Measurements from ENCODE around the gene CELA3B. TPM values are rescaled to one million over a fixed set of nuclear protein-coding genes. Genes with fewer than 3 reads are reported as not detected.
"Not testable (repeated sequence)": the region's sequence is repeated elsewhere in the genome, so short reads cannot be mapped to it uniquely, and the experiment has no call there.

Gene CELA3B
- total RNA-seq, 2 donors from 2014 or later: 0.42 to 16.7 TPM

GRCh38 chr1:21974699-21975098, 2.1 kb upstream of the CELA3B start:
- DNase-seq: peak; percentile 71
- H3K4me3 ChIP-seq; H3K9ac ChIP-seq (ENCODE audit: low read depth in 2 of 2, low read length in 2 of 2): not testable (repeated sequence)

GRCh38 chr1:21975296-21975695, 1.5 kb upstream of the CELA3B start:
- H3K27me3 ChIP-seq; H3K9ac ChIP-seq (ENCODE audit: low read depth in 2 of 2, low read length in 2 of 2); H3K9me3 ChIP-seq; H3K36me3 ChIP-seq; DNase-seq; H3K4me1 ChIP-seq; intact Hi-C loops (cut with DNase I); H3K4me3 ChIP-seq; H3K27ac ChIP-seq: not testable (repeated sequence)

More at GRCh38 chr1:21974699-21975098, 2.1 kb upstream of the CELA3B start:
- intact Hi-C loops (cut with DNase I); H3K27me3 ChIP-seq; H3K27ac ChIP-seq; H3K4me1 ChIP-seq; H3K36me3 ChIP-seq; H3K9me3 ChIP-seq: not testable (repeated sequence)

GRCh38 chr1:21978209-21978608, 1.4 kb downstream of the CELA3B start:
- H3K27ac ChIP-seq; intact Hi-C loops (cut with DNase I); H3K4me1 ChIP-seq; H3K36me3 ChIP-seq; H3K9me3 ChIP-seq; H3K4me3 ChIP-seq; H3K9ac ChIP-seq (ENCODE audit: low read depth in 2 of 2, low read length in 2 of 2); DNase-seq; H3K27me3 ChIP-seq: not testable (repeated sequence)

- H3K27ac ChIP-seq; H3K9ac ChIP-seq (ENCODE audit: low read depth in 2 of 2, low read length in 2 of 2); H3K36me3 ChIP-seq; intact Hi-C loops (cut with DNase I); H3K4me1 ChIP-seq; H3K9me3 ChIP-seq; H3K27me3 ChIP-seq; H3K4me3 ChIP-seq; DNase-seq: not testable (repeated sequence)
Measured at GRCh38 chr1:21980515-21981220, 3.8 kb downstream of the CELA3B start.

- DNase-seq; intact Hi-C loops (cut with DNase I): not testable (repeated sequence)
Measured at GRCh38 chr1:21981253-21981652, 4.4 kb downstream of the CELA3B start.

GRCh38 chr1:21982122-21982521, 5.3 kb downstream of the CELA3B start:
- H3K27ac ChIP-seq; DNase-seq; H3K27me3 ChIP-seq; H3K4me3 ChIP-seq; H3K36me3 ChIP-seq; H3K9me3 ChIP-seq; H3K9ac ChIP-seq (ENCODE audit: low read depth in 2 of 2, low read length in 2 of 2); intact Hi-C loops (cut with DNase I); H3K4me1 ChIP-seq: not testable (repeated sequence)

More at GRCh38 chr1:21981253-21981652, 4.4 kb downstream of the CELA3B start:
- not testable (repeated sequence) for H3K9ac ChIP-seq (ENCODE audit: low read depth in 2 of 2, low read length in 2 of 2); H3K27me3 ChIP-seq; H3K9me3 ChIP-seq; H3K36me3 ChIP-seq; H3K27ac ChIP-seq; H3K4me1 ChIP-seq; H3K4me3 ChIP-seq

- H3K4me1 ChIP-seq; intact Hi-C loops (cut with DNase I); H3K9me3 ChIP-seq; H3K27ac ChIP-seq; H3K4me3 ChIP-seq; H3K9ac ChIP-seq (ENCODE audit: low read depth in 2 of 2, low read length in 2 of 2); DNase-seq; H3K27me3 ChIP-seq; H3K36me3 ChIP-seq: not testable (repeated sequence)
Measured at GRCh38 chr1:21983539-21983938, 6.7 kb downstream of the CELA3B start.

GRCh38 chr1:21985893-21986292, 9.1 kb downstream of the CELA3B start:
- H3K36me3 ChIP-seq; H3K9ac ChIP-seq (ENCODE audit: low read depth in 2 of 2, low read length in 2 of 2); intact Hi-C loops (cut with DNase I); H3K9me3 ChIP-seq; H3K27ac ChIP-seq; H3K27me3 ChIP-seq; H3K4me1 ChIP-seq; H3K4me3 ChIP-seq; DNase-seq: not testable (repeated sequence)

- H3K27me3 ChIP-seq; H3K4me3 ChIP-seq; intact Hi-C loops (cut with DNase I); H3K9me3 ChIP-seq; DNase-seq; H3K36me3 ChIP-seq; H3K9ac ChIP-seq (ENCODE audit: low read depth in 2 of 2, low read length in 2 of 2); H3K27ac ChIP-seq; H3K4me1 ChIP-seq: not testable (repeated sequence)
Measured at GRCh38 chr1:21986386-21986785, 9.6 kb downstream of the CELA3B start.

- H3K36me3 ChIP-seq; DNase-seq; H3K27ac ChIP-seq; H3K9me3 ChIP-seq; H3K4me3 ChIP-seq; H3K9ac ChIP-seq (ENCODE audit: low read depth in 2 of 2, low read length in 2 of 2); H3K4me1 ChIP-seq; intact Hi-C loops (cut with DNase I); H3K27me3 ChIP-seq: not testable (repeated sequence)
Measured at GRCh38 chr1:21989672-21990393, 13.0 kb downstream of the CELA3B start.

- H3K9me3 ChIP-seq; H3K4me3 ChIP-seq; H3K9ac ChIP-seq (ENCODE audit: low read depth in 2 of 2, low read length in 2 of 2); H3K36me3 ChIP-seq; H3K4me1 ChIP-seq; DNase-seq; H3K27ac ChIP-seq; intact Hi-C loops (cut with DNase I); H3K27me3 ChIP-seq: not testable (repeated sequence)
Measured at GRCh38 chr1:21992186-21992585, 15.4 kb downstream of the CELA3B start.

- H3K9me3 ChIP-seq; H3K36me3 ChIP-seq; H3K27me3 ChIP-seq; H3K4me3 ChIP-seq; intact Hi-C loops (cut with DNase I); DNase-seq; H3K4me1 ChIP-seq; H3K27ac ChIP-seq; H3K9ac ChIP-seq (ENCODE audit: low read depth in 2 of 2, low read length in 2 of 2): not testable (repeated sequence)
Measured at GRCh38 chr1:21994716-21995115, 17.9 kb downstream of the CELA3B start.

GRCh38 chr1:21996663-21996970, 19.8 kb downstream of the CELA3B start:
- H3K9me3 ChIP-seq; H3K27me3 ChIP-seq; intact Hi-C loops (cut with DNase I); H3K36me3 ChIP-seq; H3K4me1 ChIP-seq; H3K4me3 ChIP-seq; DNase-seq: not testable (repeated sequence)
- peak overlapping the region in 1 of 2 donors; percentile 34 for H3K9ac ChIP-seq (ENCODE audit: low read depth in 2 of 2, low read length in 2 of 2)
- H3K27ac ChIP-seq: peak overlapping the region; percentile 53
